Right cardiac atrium (tissue), 5 donors: Measurements from ENCODE around the gene PPM1H. TPM values are rescaled to one million over a fixed set of nuclear protein-coding genes. Genes with fewer than 3 reads are reported as not detected.

Experiments
- ATAC-seq, 2 donors: fragments of 200-7000 bp; cut with Tn5 transposase; one replicate each; pipeline versions ENCODE4 v1.8.0 to v1.9.1; 2020; ENCODE audit warnings: moderate library complexity in 2 of 2, mild to moderate bottlenecking in 1 of 2
- DNase-seq, 3 donors: peaks; one replicate each; pipeline ENCODE4 v3.0.0-alpha.2; 2020
- H3K27ac ChIP-seq: one replicate; pipeline ENCODE4 v1.5.1; 2013; ENCODE audit warnings: mild to moderate bottlenecking, low read length, control low read depth, moderate library complexity
- H3K27me3 ChIP-seq: one replicate; pipeline ENCODE4 v1.6.1; 2013; ENCODE audit not compliant: control insufficient read depth, insufficient read depth
- H3K4me1 ChIP-seq: one replicate; pipeline ENCODE4 v1.6.1; 2013; ENCODE audit warnings: low read length; ENCODE audit not compliant: control insufficient read depth, insufficient read depth
- H3K4me3 ChIP-seq: one replicate; pipeline ENCODE4 v1.5.1; 2013; ENCODE audit warnings: low read length, control low read depth
- H3K9me3 ChIP-seq: one replicate; pipeline ENCODE4 v1.6.1; 2013; ENCODE audit warnings: low read length; ENCODE audit not compliant: control insufficient read depth
- WGBS: extraction: QIAGEN DNeasy Blood & Tissue Kit; methylation state at CpG from one replicate; pipeline ENCODE4 v1.1.7; 2013; 5-methylcytosine and 5-hydroxymethylcytosine counted together
- intact Hi-C, 4 donors: fragments of 100-400 bp; cut with DNase I; formaldehyde crosslinking; loops; one replicate each; pipeline versions ENCODE4 v1.11.0 to v1.14.0; 2022 to 2023
- polyA plus RNA-seq: library from polyadenylated mRNA; stranded (reverse); fragments of 200-250 nt; gene quantifications from one replicate; pipeline ENCODE4 v1.2.3, GENCODE V29; 2013
- total RNA-seq, 4 donors: library from RNA; stranded (reverse); fragmentation: NEBNext Ultra II Directional; extraction: Animal tissue kit (Norgen Biotek cat#: 25700); gene quantifications; one replicate each; pipeline ENCODE4 v1.2.1, GENCODE V29; 2021
- donor health status: healthy with polysubstance abuse.
- donor health status: DM: no; HTN: yes; CAD: no.
- donor health status: DM: no; HTN: no; CAD: no.
- donor health status: DM: no; HTN: yes; CAD: no; lungs with severe emphysema.
- donor health status: DM: yes; HTN: yes; CAD: no.

PPM1H gene
- total and polyA plus RNA-seq, 5 donors, result 1.0 to 4.4 (median 3.5) TPM

DNA sequence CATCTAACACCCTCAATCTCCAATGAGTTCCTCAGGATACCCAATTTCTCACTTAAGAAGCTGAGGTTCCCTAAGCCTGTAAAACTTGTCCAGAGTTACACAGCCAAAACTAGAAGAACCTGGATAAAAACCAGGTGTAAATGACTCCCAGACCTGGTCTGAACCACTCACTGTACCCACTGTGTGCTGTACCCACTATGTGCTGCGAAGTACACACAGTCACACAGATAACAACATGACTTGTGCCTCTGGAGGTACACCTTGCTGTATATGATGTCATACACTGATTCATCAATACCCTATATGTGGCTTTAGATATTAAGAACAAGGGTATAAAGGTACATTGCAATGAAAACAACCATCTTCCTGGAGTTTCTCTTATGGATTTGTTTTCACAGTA, 66.1 kb downstream of the PPM1H start:
- intact Hi-C loops, result loop anchor here in 1 of 4 donors (5.0 kb wide), 1 partner anchor 63 kb away; no protein-coding TSS in a partner anchor
- ATAC-seq (no peak), DNase-seq (no peak)
- peaks cover 6% of the 10 kb centered on the region for H3K4me1 ChIP-seq
- no peak overlapping the region for H3K4me3 ChIP-seq
- H3K27ac ChIP-seq, result no peak overlapping the region
- 94% methylated on average over 1 of the region's 1 CpG for whole genome bisulfite sequencing
- H3K9me3 ChIP-seq, result no peaks in the 10 kb centered on the region
- H3K27me3 ChIP-seq, result no peaks in the 10 kb centered on the region

DNA sequence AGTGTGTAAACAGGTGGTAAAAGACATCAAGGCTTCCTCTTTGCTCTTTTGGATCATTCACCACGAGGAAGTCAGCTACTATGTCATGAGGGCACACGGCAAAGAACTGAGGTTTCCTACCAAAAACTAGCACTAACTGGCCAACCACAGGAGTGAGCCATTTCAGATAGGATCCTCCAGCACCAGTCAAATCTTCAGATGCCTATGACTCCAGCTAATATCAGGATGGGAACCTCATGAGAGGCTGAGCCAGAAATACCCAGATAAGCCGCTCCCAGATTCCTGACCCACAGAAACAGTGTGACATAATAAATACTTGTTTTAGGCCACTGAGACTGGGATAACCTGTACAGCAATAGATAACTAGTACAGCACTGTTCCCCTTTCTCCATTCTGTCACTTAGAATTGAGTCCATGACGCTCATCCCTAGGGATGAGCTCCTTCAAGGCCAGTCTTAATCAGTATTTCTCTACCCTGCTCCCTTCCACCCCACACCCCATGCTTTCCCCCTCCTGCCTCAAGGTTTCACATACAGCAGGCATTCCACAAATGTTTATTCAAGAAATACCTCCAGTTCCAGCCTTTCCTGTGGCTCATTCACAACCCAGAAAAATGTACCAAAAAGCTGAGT, 68.4 kb downstream of the PPM1H start:
- WGBS, result 65% methylated on average over 4 of the region's 4 CpGs
- intact Hi-C loops, result loop anchor here in 1 of 4 donors (5.0 kb wide), 1 partner anchor 66 kb away; no protein-coding TSS in a partner anchor
- Histone ChIP-seq H3K27me3 (no peaks in the 10 kb centered on the region), H3K4me1 (peaks cover 6% of the 10 kb centered on the region), H3K4me3 (no peak overlapping the region), H3K27ac (no peak overlapping the region), H3K9me3 (no peaks in the 10 kb centered on the region)
- ATAC-seq (peak; percentile 67 to 78), DNase-seq (no peak)

DNA sequence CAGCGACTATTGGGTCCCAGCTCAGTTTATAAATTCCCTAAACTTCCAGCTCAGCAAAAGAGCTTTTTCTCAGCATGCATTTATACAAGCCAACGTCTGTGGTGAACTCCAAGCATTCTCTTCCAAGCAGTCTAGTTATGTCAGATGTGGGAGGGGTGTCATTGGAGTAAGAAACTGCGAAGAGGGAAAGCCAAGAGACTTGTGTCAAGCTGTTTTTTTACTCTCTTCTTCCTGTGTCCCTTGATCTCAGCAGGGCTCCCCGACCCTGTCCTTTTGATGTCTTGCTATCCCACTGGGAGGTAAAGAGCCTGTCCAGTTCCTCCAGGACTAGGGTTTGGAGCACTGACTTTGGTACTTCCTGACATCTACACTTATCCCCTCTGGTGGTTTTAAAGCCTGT, 69.0 kb downstream of the PPM1H start:
- Histone ChIP-seq H3K27ac (no peak overlapping the region), H3K4me3 (no peak overlapping the region), H3K4me1 (peaks cover 6% of the 10 kb centered on the region), H3K9me3 (no peaks in the 10 kb centered on the region), H3K27me3 (no peaks in the 10 kb centered on the region)
- intact Hi-C loops, result loop anchor here in 1 of 4 donors (5.0 kb wide), 1 partner anchor 66 kb away; no protein-coding TSS in a partner anchor
- WGBS, result 47% methylated on average over 4 of the region's 4 CpGs
- ATAC-seq, result peak; percentile 15 to 54
- no peak for DNase-seq

DNA sequence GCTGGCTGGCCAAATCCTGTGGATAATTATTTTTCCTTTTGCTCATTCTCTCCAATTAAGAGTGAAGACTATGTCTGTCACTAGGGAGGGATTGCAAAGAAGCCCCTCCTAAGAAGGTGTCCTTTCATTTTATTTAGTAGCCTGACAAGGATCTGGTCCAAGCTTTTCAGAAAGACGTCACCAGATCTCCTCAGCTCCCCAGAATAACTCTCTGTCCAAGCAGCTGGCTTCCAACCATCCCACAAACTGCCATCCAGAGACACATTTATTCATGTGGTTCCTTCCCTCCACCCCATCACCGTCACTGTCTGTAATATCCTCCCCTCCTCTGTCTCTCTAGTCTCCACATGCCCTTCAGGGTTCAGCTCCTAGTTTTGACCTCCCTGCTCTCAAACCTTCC, 69.9 kb downstream of the PPM1H start:
- intact Hi-C loops, result loop anchor here in 1 of 4 donors (5.0 kb wide), 1 partner anchor 67 kb away; no protein-coding TSS in a partner anchor
- no peak for DNase-seq
- no peaks in the 10 kb centered on the region for H3K9me3 ChIP-seq
- H3K27ac ChIP-seq, result no peak overlapping the region
- ATAC-seq, result peak in 1 of 2 donors; percentile 49
- H3K27me3 ChIP-seq, result no peaks in the 10 kb centered on the region
- WGBS, result 37% methylated on average over 2 of the region's 2 CpGs
- H3K4me3 ChIP-seq, result no peak overlapping the region
- H3K4me1 ChIP-seq, result peaks cover 6% of the 10 kb centered on the region

GRCh38 chr12:62862259-62862881, 72.6 kb downstream of the PPM1H start:
- no peaks in the 10 kb centered on the region for H3K27me3 ChIP-seq
- H3K27ac ChIP-seq, result no peak overlapping the region
- H3K4me3 ChIP-seq, result no peak overlapping the region
- 92% methylated on average over 2 of the region's 2 CpGs for WGBS
- DNase-seq (no peak), ATAC-seq (no peak)
- no peaks in the 10 kb centered on the region for H3K4me1 ChIP-seq
- H3K9me3 ChIP-seq, result no peaks in the 10 kb centered on the region
- intact Hi-C loops, result no loop called here

- no peak for DNase-seq
- intact Hi-C loops, result no loop called here
- 47% methylated on average over 4 of the region's 4 CpGs for WGBS
Measured at GRCh38 chr12:62861586-62861985, 73.4 kb downstream of the PPM1H start.

DNA sequence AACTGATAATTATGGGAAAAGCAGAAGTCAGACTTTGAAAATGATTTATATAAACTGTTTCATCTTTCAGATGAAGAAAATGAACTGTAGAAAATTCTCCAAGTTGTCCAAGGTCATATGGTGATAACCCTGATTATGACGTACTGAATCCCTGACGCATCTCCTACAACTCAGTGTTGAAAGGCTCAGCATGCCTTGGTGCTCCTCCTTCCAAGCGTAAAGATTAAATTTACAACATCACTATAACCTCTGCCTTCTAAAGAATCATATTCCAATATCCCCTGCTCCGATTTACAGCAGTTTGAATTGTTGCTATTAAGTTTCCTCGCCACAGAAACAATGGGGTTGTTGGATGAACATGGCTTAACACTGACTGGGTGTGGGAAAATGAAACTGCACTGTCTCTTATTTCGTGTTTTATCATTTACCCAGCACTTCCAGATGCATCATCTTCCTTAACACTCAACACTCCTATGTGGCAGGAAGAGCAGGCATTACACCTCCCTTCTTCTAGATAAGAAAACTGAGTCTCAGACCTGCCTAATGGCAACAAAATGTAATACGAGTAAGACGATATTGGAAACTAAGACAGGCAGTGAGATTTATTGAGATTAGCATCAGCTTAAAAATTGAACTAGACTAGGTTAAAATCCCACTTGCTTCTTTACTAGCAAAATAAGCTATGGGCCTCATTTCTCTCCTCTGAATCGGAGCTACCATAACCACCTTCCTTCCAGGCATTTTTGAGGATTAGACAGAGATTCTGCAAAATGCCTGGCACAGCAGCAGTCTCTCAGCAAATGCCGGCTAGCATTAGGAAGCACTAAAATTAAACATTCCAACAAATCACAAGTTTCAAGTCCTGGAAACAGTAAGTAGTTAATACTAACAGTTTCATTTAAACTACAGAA, 74.2 kb downstream of the PPM1H start:
- no peak for DNase-seq
- Histone ChIP-seq H3K27ac (no peak overlapping the region), H3K27me3 (no peaks in the 10 kb centered on the region), H3K9me3 (no peaks in the 10 kb centered on the region), H3K4me1 (no peaks in the 10 kb centered on the region), H3K4me3 (peak overlapping the region; percentile 5)
- peak; percentile 59 to 80 for ATAC-seq
- intact Hi-C loops, result no loop called here
- 32% methylated on average over 10 of the region's 10 CpGs for WGBS

More at GRCh38 chr12:62861586-62861985, 73.4 kb downstream of the PPM1H start:
- Histone ChIP-seq H3K27me3 (no peaks in the 10 kb centered on the region), H3K4me1 (no peaks in the 10 kb centered on the region), H3K9me3 (no peaks in the 10 kb centered on the region), H3K27ac (peak overlapping the region; percentile 23), H3K4me3 (no peak overlapping the region)
- ATAC-seq, result peak; percentile 37 to 49

DNA sequence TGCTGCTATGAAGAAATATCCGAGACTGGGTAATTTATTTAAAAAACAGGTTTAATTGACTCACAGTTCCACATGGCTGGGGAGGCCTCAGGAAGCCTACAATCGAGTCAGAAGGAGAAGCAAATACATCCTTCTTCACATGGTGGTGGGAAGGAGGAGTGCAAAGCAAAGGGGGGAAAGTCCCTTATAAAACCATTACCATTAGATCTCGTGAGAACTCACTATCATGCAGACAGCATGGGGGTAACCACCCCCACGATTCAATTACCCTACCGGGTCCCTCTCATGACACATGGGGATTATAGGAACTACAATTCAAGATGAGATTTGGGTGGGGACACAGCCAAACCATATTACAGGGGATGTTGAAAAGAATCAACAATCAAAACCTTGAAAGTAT, 74.9 kb downstream of the PPM1H start:
- WGBS, result 57% methylated on average over 5 of the region's 5 CpGs
- Histone ChIP-seq H3K4me1 (no peaks in the 10 kb centered on the region), H3K4me3 (no peak overlapping the region), H3K27me3 (no peaks in the 10 kb centered on the region), H3K27ac (no peak overlapping the region), H3K9me3 (no peaks in the 10 kb centered on the region)
- intact Hi-C loops, result no loop called here
- DNase-seq, result no peak
- ATAC-seq, result no peak

- H3K27me3 ChIP-seq, result no peaks in the 10 kb centered on the region
- 93% methylated on average over 1 of the region's 1 CpG for WGBS
- DNase-seq (no peak), ATAC-seq (no peak)
- no peak overlapping the region for H3K4me3 ChIP-seq
- H3K4me1 ChIP-seq, result no peaks in the 10 kb centered on the region
- H3K27ac ChIP-seq, result no peak overlapping the region
- no peaks in the 10 kb centered on the region for H3K9me3 ChIP-seq
- intact Hi-C loops, result no loop called here
Measured at GRCh38 chr12:62859321-62859737, 75.6 kb downstream of the PPM1H start.

DNA sequence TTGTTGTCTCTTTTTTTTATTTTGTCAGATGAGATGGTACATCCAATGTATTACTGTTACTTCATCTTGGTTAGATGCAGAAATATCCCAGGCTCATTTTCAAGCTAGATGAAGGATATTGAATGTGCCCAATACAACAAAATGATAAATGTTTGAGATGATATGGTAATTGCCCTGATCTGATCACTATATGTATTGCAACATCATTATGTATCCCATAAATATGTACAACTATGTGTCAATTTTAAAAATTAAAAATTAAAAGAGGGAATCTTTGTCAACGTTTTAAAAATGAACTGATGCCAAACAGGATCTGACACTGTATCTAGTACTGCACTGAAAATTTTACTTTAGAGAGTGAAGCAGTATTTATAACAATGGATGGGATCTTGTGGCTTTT, 78.5 kb downstream of the PPM1H start:
- ATAC-seq (no peak), DNase-seq (no peak)
- H3K4me1 ChIP-seq, result no peaks in the 10 kb centered on the region
- no peak overlapping the region for H3K27ac ChIP-seq
- no peaks in the 10 kb centered on the region for H3K9me3 ChIP-seq
- intact Hi-C loops, result no loop called here
- WGBS, result 48% methylated on average over 1 of the region's 1 CpG
- no peak overlapping the region for H3K4me3 ChIP-seq
- H3K27me3 ChIP-seq, result no peaks in the 10 kb centered on the region

DNA sequence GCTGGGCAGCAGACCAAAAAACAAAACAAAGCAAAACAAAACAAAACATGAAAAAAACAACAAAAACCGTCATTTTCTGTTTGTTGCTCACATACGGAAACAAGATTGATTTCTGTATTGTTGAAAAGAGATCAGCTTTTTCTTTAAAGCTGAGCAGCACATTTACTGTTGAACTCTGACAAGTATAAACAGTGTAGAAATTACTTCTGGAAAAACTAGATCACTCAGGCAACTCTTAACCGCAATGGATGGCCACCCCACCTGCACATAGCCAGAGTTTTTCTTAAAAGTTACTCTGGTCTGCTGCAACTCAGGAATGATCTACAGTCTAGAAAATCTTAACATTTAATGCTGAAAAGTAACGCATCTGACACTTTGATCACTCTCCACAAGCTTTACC, 80.9 kb downstream of the PPM1H start:
- intact Hi-C loops, result no loop called here
- 60% methylated on average over 4 of the region's 4 CpGs for WGBS
- DNase-seq (no peak), ATAC-seq (peak in 1 of 2 donors; percentile 63)
- H3K27ac ChIP-seq, result no peak overlapping the region
- no peaks in the 10 kb centered on the region for H3K27me3 ChIP-seq
- peaks cover 1% of the 10 kb centered on the region for H3K4me1 ChIP-seq
- H3K4me3 ChIP-seq, result no peak overlapping the region
- H3K9me3 ChIP-seq, result no peaks in the 10 kb centered on the region
